CD4-positive, alpha-beta T cell (primary cell): ENCODE data around the gene PCDH8. TPM values are rescaled to one million over a fixed set of nuclear protein-coding genes. Genes with fewer than 3 reads are reported as not detected.

Experiments
- ATAC-seq: fragments of 200-7000 bp; cut with Tn5 transposase; one replicate; pipeline ENCODE4 v1.10.0; 2022; ENCODE audit warnings: mild to moderate bottlenecking; ENCODE audit not compliant: poor library complexity
- CTCF ChIA-PET: fragments of 350-600 bp; sonication (Branson Sonifier 250); formaldehyde crosslinking; loops from one replicate; lab custom pipeline; 2021; ENCODE audit warnings: antibody characterized with exemption, inconsistent platforms; lab: Charles Lee
- POLR2A ChIA-PET: fragments of 350-600 bp; sonication (Branson Sonifier 250); formaldehyde crosslinking; loops from one replicate; lab custom pipeline; 2021; ENCODE audit warnings: antibody characterized with exemption, inconsistent platforms; lab: Charles Lee
- DNase-seq, 14 experiments: peaks; one replicate each; pipeline ENCODE4 v3.0.0-alpha.2; 2013 to 2020; ENCODE audit warnings: mixed read lengths in 2 of 14
- H3K27ac ChIP-seq, 2 donors: one replicate each; pipeline versions ENCODE4 v1.5.1 to v1.7.0; 2013; ENCODE audit warnings: low read length in 2 of 2, low read depth in 1 of 2, mild to moderate bottlenecking in 1 of 2
- H3K27me3 ChIP-seq, 2 experiments: 1 replicate in 1 of 2; 2 replicates in 1 of 2; pipeline versions ENCODE4 v1.6.1 to v1.7.0; 2013; ENCODE audit warnings: low read length in 2 of 2, control low read depth in 1 of 2, mild to moderate bottlenecking in 1 of 2, moderate library complexity in 1 of 2; ENCODE audit not compliant: insufficient read depth in 2 of 2, control insufficient read depth in 1 of 2
- H3K36me3 ChIP-seq: one replicate; pipeline ENCODE4 v1.6.1; 2013; ENCODE audit warnings: low read length, control low read depth; ENCODE audit not compliant: insufficient read depth
- H3K4me1 ChIP-seq: one replicate; pipeline ENCODE4 v1.6.1; 2013; ENCODE audit warnings: low read length, control low read depth; ENCODE audit not compliant: insufficient read depth
- H3K4me3 ChIP-seq: one replicate; pipeline ENCODE4 v1.5.1; 2013; ENCODE audit warnings: mild to moderate bottlenecking, low read length, moderate library complexity
- H3K9me3 ChIP-seq, 2 experiments: 1 replicate in 1 of 2; 2 replicates in 1 of 2; pipeline versions ENCODE4 v1.6.1 to v1.7.0; 2013; ENCODE audit warnings: low read length in 2 of 2, mild to moderate bottlenecking in 2 of 2, control low read depth in 1 of 2, moderate library complexity in 1 of 2; ENCODE audit not compliant: control insufficient read depth in 1 of 2, insufficient read depth in 1 of 2
- H3K27ac Mint-ChIP-seq: one replicate; pipeline ENCODE4 v1.8.0; 2020; ENCODE audit warnings: mixed read lengths
- H3K27me3 Mint-ChIP-seq: one replicate; pipeline ENCODE4 v1.8.0; 2021; ENCODE audit warnings: mixed read lengths
- H3K36me3 Mint-ChIP-seq: one replicate; pipeline ENCODE4 v1.8.0; 2021; ENCODE audit warnings: low read depth, mixed read lengths
- H3K4me1 Mint-ChIP-seq: one replicate; pipeline ENCODE4 v1.8.0; 2021; ENCODE audit warnings: low read depth, mixed read lengths
- H3K4me3 Mint-ChIP-seq: one replicate; pipeline ENCODE4 v1.8.0; 2020; ENCODE audit warnings: mild to moderate bottlenecking, mixed read lengths
- H3K9me3 Mint-ChIP-seq: one replicate; pipeline ENCODE4 v1.8.0; 2020; ENCODE audit warnings: mixed read lengths
- intact Hi-C, 2 experiments: fragments of 100-400 bp; cut with DNase I in 1 of 2; cut with micrococcal nuclease in 1 of 2; formaldehyde crosslinking; loops; one replicate each; pipeline versions ENCODE4 v1.15.1 to v1.9.0; 2023 to 2025; cut with DNase I, micrococcal nuclease
- total RNA-seq, 174 experiments: library from RNA in 2 of 174; stranded (reverse) in 2 of 174; gene quantifications; one replicate each; pipeline ENCODE4 v1.2.3 and lab custom pipeline; 2021 to 2026
- TF ChIP-seq, protein P1 (sequence below): fragments of 200-600 bp; IDR thresholded peaks from one replicate; pipeline ENCODE4 v1.8.0; 2022; ENCODE audit warnings: antibody characterized with exemption, mild to moderate bottlenecking

Gene PCDH8
- total RNA-seq, 2 experiments from 2014 or later = not detected

GRCh38 chr13:52885141-52885540 lies 36.7 kb upstream of the PCDH8 start:
- H3K27ac Mint-ChIP-seq = no peak overlapping the region
- no peaks in the 10 kb centered on the region for H3K27me3 ChIP-seq
- no peak overlapping the region for H3K4me3 ChIP-seq
- no peaks in the 10 kb centered on the region for H3K4me1 ChIP-seq
- H3K4me1 Mint-ChIP-seq = no peaks in the 10 kb centered on the region
- no peaks in the 10 kb centered on the region for H3K36me3 Mint-ChIP-seq
- intact Hi-C loops = no loop called here
- ATAC-seq (no peak), DNase-seq (no peak)
- no peak overlapping the region for H3K27ac ChIP-seq
- peaks cover 30% of the 10 kb centered on the region for H3K27me3 Mint-ChIP-seq
- POLR2A ChIA-PET = no interaction called here
- no peaks in the 10 kb centered on the region for H3K9me3 ChIP-seq
- no peaks in the 10 kb centered on the region for H3K9me3 Mint-ChIP-seq
- H3K36me3 ChIP-seq = no peaks in the 10 kb centered on the region
- TF ChIP-seq, protein P1, sequence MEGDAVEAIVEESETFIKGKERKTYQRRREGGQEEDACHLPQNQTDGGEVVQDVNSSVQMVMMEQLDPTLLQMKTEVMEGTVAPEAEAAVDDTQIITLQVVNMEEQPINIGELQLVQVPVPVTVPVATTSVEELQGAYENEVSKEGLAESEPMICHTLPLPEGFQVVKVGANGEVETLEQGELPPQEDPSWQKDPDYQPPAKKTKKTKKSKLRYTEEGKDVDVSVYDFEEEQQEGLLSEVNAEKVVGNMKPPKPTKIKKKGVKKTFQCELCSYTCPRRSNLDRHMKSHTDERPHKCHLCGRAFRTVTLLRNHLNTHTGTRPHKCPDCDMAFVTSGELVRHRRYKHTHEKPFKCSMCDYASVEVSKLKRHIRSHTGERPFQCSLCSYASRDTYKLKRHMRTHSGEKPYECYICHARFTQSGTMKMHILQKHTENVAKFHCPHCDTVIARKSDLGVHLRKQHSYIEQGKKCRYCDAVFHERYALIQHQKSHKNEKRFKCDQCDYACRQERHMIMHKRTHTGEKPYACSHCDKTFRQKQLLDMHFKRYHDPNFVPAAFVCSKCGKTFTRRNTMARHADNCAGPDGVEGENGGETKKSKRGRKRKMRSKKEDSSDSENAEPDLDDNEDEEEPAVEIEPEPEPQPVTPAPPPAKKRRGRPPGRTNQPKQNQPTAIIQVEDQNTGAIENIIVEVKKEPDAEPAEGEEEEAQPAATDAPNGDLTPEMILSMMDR = no peak
- no peak overlapping the region for H3K4me3 Mint-ChIP-seq
- CTCF ChIA-PET = no interaction called here

DNA sequence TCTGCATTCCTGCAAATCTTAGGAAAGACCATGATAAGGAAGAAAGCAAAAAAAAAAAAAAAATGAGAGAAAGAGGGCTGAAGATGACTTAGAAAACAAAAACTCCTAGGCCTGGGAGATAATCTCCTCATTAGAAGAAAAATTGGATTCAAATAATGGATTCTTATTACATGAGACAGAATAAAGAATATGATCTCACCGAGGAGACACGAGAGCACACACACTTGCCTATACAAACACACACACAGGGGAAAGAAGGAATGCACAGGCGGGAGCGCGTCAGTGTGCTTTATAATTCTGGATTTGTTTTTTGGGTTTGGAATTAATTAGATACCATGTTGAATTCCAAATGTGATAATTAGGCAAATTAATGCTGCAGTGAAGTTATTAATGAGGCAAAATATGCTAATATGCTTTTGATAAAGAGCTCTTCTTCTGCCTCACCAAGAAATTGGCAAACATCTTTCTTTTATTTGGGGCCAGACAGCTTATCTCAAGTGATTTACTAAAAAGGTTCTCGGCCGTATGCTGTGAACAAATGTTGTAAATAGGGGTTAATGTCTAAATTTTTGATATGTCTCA lies 36.1 kb upstream of the PCDH8 start:
- ATAC-seq = no peak
- Mint-ChIP-seq H3K9me3 (no peaks in the 10 kb centered on the region), H3K27me3 (peaks cover 35% of the 10 kb centered on the region), H3K36me3 (no peaks in the 10 kb centered on the region), H3K4me3 (no peak overlapping the region), H3K27ac (no peak overlapping the region), H3K4me1 (no peaks in the 10 kb centered on the region)
- no peak for DNase-seq
- Histone ChIP-seq H3K27me3 (no peaks in the 10 kb centered on the region), H3K36me3 (no peaks in the 10 kb centered on the region), H3K9me3 (no peaks in the 10 kb centered on the region), H3K4me1 (no peaks in the 10 kb centered on the region), H3K27ac (no peak overlapping the region), H3K4me3 (no peak overlapping the region)
- intact Hi-C loops = no loop called here
- ChIA-PET POLR2A (no interaction called here), CTCF (no interaction called here)
- TF ChIP-seq, protein P1 = no peak

- Mint-ChIP-seq H3K27me3 (peaks cover 42% of the 10 kb centered on the region), H3K36me3 (no peaks in the 10 kb centered on the region), H3K4me3 (no peak overlapping the region), H3K9me3 (no peaks in the 10 kb centered on the region), H3K4me1 (no peaks in the 10 kb centered on the region), H3K27ac (no peak overlapping the region)
- ATAC-seq (no peak), DNase-seq (no peak)
- H3K27me3 ChIP-seq = peaks cover 0 to 4% of the 10 kb centered on the region in 2 experiments
- H3K27ac ChIP-seq = no peak overlapping the region
- no peaks in the 10 kb centered on the region for H3K4me1 ChIP-seq
- peaks cover 0 to 3% of the 10 kb centered on the region in 2 experiments for H3K9me3 ChIP-seq
- no peaks in the 10 kb centered on the region for H3K36me3 ChIP-seq
- TF ChIP-seq, protein P1 = no peak
- intact Hi-C loops = no loop called here
- POLR2A ChIA-PET = no interaction called here
- H3K4me3 ChIP-seq = no peak overlapping the region
- CTCF ChIA-PET = no interaction called here
These were observed 34.3 kb upstream of the PCDH8 start for GRCh38 chr13:52882785-52883184.
